ENCODE data around the gene FIGN.

- TF ChIP-seq CTCF (IDR thresholded peaks at IDR 0.05) (no peak), EZH2 (IDR thresholded peaks at IDR 0.05; ENCODE audit: borderline replicate concordance, insufficient read depth, low read depth, low read length, poor library complexity, severe bottlenecking) (no peak)
These were observed 39.5 kb upstream of the FIGN start for GRCh38 chr2:163775304-163775703.
